ENCODE measurements around the gene NPIPA1. TPM values are rescaled to one million over a fixed set of nuclear protein-coding genes. Genes with fewer than 3 reads are reported as not detected.
"Not testable (repeated sequence)": the region's sequence is repeated elsewhere in the genome, so short reads cannot be mapped to it uniquely, and the experiment has no call there.

NPIPA1 gene
- total RNA-seq, 2 donors from 2014 or later = 122 to 143 TPM

- Mint-ChIP-seq H3K9me3 (no peaks in the 10 kb centered on the region), H3K27ac (no peak overlapping the region)
- ATAC-seq (replicated peaks in 1 of 2) = no peak
These were observed 20.5 kb downstream of the NPIPA1 start for GRCh38 chr16:14957576-14958322.

DNA sequence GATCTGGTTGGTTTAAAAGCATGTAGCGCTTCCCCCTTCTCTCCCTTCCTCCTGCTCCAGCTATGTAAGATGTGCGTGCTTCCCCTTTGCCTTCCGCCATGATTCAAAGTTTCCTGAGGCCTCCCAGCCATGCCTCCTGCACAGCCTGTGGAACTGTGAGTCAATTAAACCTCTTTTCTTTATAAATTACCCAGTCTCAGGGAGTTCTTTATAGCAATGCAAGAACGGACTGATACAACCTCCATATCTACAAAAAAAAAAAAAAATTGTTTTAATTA is 21.0 kb downstream of the NPIPA1 start:
- H3K27me3 Mint-ChIP-seq (ENCODE audit: low read depth) = peaks cover 17% of the 10 kb centered on the region
- DNase-seq (no peak), ATAC-seq (replicated peaks in 1 of 2) (no peak)
- H3K27ac Mint-ChIP-seq = no peak overlapping the region
- H3K4me1 Mint-ChIP-seq (ENCODE audit: low read depth) = no peaks in the 10 kb centered on the region
- H3K36me3 Mint-ChIP-seq (ENCODE audit: insufficient read depth in 2 of 2) = no peaks in the 10 kb centered on the region
- H3K9me3 Mint-ChIP-seq = no peaks in the 10 kb centered on the region
- H3K4me3 Mint-ChIP-seq = no peak overlapping the region

More at GRCh38 chr16:14957576-14958322, 20.5 kb downstream of the NPIPA1 start:
- Mint-ChIP-seq H3K4me3 (no peak overlapping the region), H3K36me3 (ENCODE audit: insufficient read depth in 2 of 2) (no peaks in the 10 kb centered on the region), H3K4me1 (ENCODE audit: low read depth) (no peaks in the 10 kb centered on the region), H3K27me3 (ENCODE audit: low read depth) (peaks cover 12% of the 10 kb centered on the region)
- no peak for DNase-seq

DNA sequence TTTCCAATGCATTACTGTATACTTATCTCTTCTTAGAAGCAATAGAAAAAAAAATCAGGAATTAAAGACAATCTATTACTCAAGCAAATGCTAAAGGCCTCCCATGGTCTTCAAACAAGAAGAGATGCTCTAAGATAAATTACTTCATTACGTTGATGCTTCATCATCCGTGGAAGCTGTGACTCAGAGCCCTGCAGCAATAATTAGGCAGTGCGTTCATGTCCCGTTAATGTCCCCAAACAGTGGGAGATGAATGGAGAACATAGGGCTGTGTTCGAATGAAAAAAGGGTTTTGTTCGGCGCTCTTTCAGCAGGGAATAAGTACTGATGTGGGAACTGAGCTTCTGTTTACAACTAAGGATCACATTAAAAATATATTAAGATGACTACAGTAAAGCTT is 21.7 kb downstream of the NPIPA1 start:
- Mint-ChIP-seq H3K4me3 (no peak overlapping the region), H3K4me1 (ENCODE audit: low read depth) (no peaks in the 10 kb centered on the region), H3K36me3 (ENCODE audit: insufficient read depth in 2 of 2) (no peaks in the 10 kb centered on the region), H3K27me3 (ENCODE audit: low read depth) (peaks cover 23% of the 10 kb centered on the region), H3K9me3 (no peaks in the 10 kb centered on the region), H3K27ac (no peak overlapping the region)
- ATAC-seq (replicated peaks in 1 of 2) (no peak), DNase-seq (no peak)

- Mint-ChIP-seq H3K4me3 (no peak overlapping the region), H3K36me3 (ENCODE audit: insufficient read depth in 2 of 2) (no peaks in the 10 kb centered on the region), H3K4me1 (ENCODE audit: low read depth) (no peaks in the 10 kb centered on the region), H3K9me3 (no peaks in the 10 kb centered on the region), H3K27ac (no peak overlapping the region), H3K27me3 (ENCODE audit: low read depth) (peaks cover 23% of the 10 kb centered on the region)
- DNase-seq (no peak), ATAC-seq (replicated peaks in 1 of 2) (no peak)
These were observed 24.4 kb downstream of the NPIPA1 start for GRCh38 chr16:14961405-14962186.

DNA sequence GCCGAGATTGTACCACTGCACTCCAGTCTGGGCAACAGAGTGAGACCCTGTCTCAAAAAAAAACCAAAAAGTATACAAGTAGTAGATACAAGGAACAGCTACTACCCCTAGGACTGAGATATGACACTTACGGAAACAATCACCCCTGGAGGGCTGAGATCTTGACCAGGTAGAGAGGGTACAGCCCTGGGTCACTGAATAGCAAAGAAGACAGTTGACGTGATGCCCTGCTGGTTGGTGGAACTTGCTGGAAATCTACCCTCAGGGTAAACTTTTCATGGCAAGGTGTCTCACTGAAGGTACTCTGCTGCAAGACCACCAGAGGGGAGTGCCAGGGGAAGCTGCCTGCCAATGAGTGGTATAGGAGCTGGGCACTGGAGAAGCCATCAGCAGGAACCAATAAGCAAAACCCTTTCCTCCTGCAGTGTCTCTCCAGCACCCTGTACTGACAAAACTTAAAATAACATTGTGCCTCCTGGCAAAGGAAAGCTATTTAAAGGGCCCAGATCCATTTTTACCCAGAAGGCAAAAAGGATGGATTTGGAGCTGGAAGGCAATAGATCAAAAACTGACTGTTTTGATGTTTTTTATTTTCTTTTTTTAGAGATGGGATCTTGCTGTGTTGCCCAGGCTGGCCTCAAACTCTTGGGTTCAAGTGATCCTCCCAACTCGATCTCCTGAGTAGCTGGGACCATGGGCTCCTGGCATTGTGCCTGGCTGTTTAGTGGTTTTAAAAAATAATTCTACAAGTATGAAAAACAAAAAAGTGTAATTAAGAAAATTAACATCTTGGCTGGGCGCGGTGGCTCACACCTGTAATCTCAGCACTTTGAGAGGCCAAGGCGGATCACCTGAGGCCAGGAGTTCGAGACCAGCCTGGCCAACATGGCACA is 26.3 kb downstream of the NPIPA1 start:
- Mint-ChIP-seq H3K4me1 (ENCODE audit: low read depth) (no peaks in the 10 kb centered on the region), H3K27ac (no peak overlapping the region), H3K36me3 (ENCODE audit: insufficient read depth in 2 of 2) (no peaks in the 10 kb centered on the region), H3K27me3 (ENCODE audit: low read depth) (peaks cover 23% of the 10 kb centered on the region), H3K9me3 (no peaks in the 10 kb centered on the region), H3K4me3 (no peak overlapping the region)
- DNase-seq (no peak), ATAC-seq (replicated peaks in 1 of 2) (no peak)

DNA sequence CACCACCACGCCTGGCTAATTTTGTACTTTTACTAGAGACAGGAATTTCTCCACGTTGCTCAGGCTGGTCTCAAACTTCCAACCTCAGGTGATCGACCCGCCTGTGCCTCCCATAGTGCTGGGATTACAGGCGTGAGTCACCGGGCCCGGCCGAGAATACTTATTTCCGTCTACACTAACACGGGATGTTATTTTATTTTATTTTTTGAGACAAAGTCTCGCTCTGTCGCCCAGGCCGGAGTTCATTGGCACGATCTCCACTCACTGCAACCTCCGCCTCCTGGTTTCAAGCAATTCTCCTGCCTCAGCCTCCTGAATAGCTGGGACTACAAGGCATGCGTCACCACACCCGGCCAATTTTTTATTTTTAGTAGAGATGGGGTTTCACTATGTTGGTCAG is 28.1 kb downstream of the NPIPA1 start:
- Mint-ChIP-seq H3K27me3 (ENCODE audit: low read depth) (peaks cover 23% of the 10 kb centered on the region), H3K27ac (no peak overlapping the region), H3K4me1 (ENCODE audit: low read depth) (no peaks in the 10 kb centered on the region), H3K9me3 (no peaks in the 10 kb centered on the region), H3K36me3 (ENCODE audit: insufficient read depth in 2 of 2) (no peaks in the 10 kb centered on the region), H3K4me3 (no peak overlapping the region)
- DNase-seq (no peak), ATAC-seq (replicated peaks in 1 of 2) (no peak)

DNA sequence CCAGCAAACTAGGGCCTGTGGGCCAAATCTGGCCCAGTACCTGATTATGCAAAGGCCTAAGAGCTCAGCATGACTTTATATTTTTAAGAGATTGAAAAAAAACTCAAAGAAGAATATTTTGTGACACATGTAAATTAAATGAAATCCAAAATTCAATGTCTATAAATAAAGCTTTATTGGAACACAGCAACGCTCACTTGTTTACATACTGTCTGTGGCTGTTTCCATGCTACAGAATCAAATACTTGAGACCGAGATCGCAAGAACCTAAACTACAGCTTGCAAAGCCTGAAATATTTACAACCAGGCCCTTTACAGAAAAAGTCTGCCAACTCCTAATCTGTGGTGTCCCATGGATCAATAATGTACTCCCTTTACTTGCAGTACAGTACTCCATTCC is 32.6 kb downstream of the NPIPA1 start:
- not testable (repeated sequence) for H3K27me3 Mint-ChIP-seq (ENCODE audit: low read depth); H3K36me3 Mint-ChIP-seq (ENCODE audit: insufficient read depth in 2 of 2); H3K4me1 Mint-ChIP-seq (ENCODE audit: low read depth); H3K9me3 Mint-ChIP-seq; ATAC-seq (replicated peaks in 1 of 2); H3K4me3 Mint-ChIP-seq; DNase-seq; H3K27ac Mint-ChIP-seq

DNA sequence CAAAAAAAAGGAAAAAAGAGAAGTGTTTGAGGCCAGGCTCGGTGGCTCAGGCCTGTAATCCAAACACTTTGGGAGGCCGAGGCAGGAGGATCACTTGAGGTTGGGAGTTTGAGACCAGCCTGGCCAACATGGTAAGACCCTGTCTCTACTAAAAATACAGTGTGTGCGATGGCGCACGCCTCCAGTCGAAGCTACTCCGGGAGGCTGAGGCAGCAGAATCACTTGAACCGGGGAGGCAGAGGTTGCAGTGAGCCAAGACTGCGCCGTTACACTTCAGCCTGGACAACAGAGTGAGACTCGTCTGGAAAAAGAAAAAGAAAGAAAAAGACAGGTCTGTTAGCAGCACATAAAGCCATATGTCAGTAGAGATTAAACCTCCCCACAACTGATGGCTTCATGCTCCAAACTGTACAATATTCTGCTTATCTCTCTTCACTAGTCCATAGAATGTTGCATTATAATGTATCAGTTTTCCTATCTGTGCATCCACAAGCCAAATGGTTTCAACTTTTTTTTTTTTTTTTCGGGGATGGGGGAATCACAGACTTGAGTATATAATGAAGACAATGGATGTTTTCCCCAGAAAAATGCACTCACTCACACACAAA is 34.5 kb downstream of the NPIPA1 start:
- H3K27me3 Mint-ChIP-seq (ENCODE audit: low read depth); ATAC-seq (replicated peaks in 1 of 2); H3K27ac Mint-ChIP-seq; DNase-seq; H3K9me3 Mint-ChIP-seq; H3K36me3 Mint-ChIP-seq (ENCODE audit: insufficient read depth in 2 of 2); H3K4me3 Mint-ChIP-seq: not testable (repeated sequence)
- H3K4me1 Mint-ChIP-seq (ENCODE audit: low read depth) = peaks cover 10% of the 10 kb centered on the region

DNA sequence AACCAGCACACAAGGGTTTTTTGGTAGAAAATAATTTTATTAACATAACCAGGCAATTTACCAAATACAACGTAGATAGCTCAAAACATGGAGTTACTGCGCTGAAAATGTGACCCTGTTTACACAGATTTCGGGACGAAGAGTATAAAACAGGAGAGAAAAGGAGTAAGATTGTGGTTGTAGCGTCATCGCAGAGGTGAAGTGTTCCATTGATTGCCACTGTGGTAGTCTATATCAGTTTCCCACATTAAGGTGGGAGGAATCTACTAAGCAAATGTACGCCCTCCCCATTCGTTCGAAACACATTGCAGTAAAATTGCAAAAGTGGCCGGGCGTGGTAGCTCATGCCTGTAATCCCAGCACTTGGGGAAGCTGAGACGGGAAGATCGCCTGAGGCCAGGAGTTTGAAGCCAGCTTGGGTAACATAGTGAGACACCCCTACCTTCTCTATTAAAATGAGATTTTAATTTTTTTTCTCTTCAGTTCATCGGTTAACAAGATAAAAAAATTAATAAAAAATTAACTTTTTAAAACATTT is 36.6 kb downstream of the NPIPA1 start:
- not testable (repeated sequence) for H3K9me3 Mint-ChIP-seq; DNase-seq; H3K36me3 Mint-ChIP-seq (ENCODE audit: insufficient read depth in 2 of 2); ATAC-seq (replicated peaks in 1 of 2); H3K27me3 Mint-ChIP-seq (ENCODE audit: low read depth)
- peaks cover 24% of the 10 kb centered on the region for H3K4me1 Mint-ChIP-seq (ENCODE audit: low read depth)
- H3K4me3 Mint-ChIP-seq = peak overlapping the region; percentile 61 to 68
- H3K27ac Mint-ChIP-seq = peak overlapping the region; percentile 38

DNA sequence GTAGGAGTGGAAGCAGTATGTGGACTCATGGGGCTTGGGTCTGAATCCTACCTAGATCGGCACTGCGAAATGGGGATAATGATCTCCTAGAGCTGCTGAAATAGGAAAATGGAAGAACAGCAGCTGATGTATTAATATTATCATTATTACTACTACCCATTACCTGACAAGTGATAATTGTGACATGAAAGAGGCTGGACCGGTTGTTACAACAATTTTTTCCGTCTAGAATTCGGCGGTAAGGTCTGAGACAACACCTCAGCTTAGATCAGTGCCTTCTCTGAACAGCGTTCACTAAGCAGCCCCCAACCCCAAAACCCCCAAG is 37.0 kb downstream of the NPIPA1 start:
- not testable (repeated sequence) for H3K9me3 Mint-ChIP-seq; ATAC-seq (replicated peaks in 1 of 2); H3K27me3 Mint-ChIP-seq (ENCODE audit: low read depth); DNase-seq; H3K36me3 Mint-ChIP-seq (ENCODE audit: insufficient read depth in 2 of 2)
- peak overlapping the region; percentile 89 for H3K4me3 Mint-ChIP-seq
- H3K4me1 Mint-ChIP-seq (ENCODE audit: low read depth) = peaks cover 25% of the 10 kb centered on the region
- H3K27ac Mint-ChIP-seq = peak overlapping the region; percentile 77

- peak within 1 kb of the TSS; percentile 89 for H3K4me3 Mint-ChIP-seq
- H3K27me3 Mint-ChIP-seq (ENCODE audit: low read depth); H3K36me3 Mint-ChIP-seq (ENCODE audit: insufficient read depth in 2 of 2); H3K9me3 Mint-ChIP-seq: not testable (repeated sequence)
- ATAC-seq (replicated peaks in 1 of 2) = peak; percentile 97 to 98
- H3K27ac Mint-ChIP-seq = peak within 1 kb of the TSS; percentile 77
- peaks cover 25% of the 10 kb centered on the region for H3K4me1 Mint-ChIP-seq (ENCODE audit: low read depth)
- DNase-seq = peak; percentile 99
These were observed 37.6 kb downstream of the NPIPA1 start, which contains the start of gene PDXDC1 for GRCh38 chr16:14974656-14975417. PDXDC1 (plus strand) TSS chr16:14975026; CDS start chr16:14975200, 174 bp downstream.
